ENCODE measurements around the gene HOXA2. TPM values are rescaled to one million over a fixed set of nuclear protein-coding genes. Genes with fewer than 3 reads are reported as not detected.

HOXA2 gene
- polyA plus RNA-seq, 6 donors from 2014 or later = not detected

DNA sequence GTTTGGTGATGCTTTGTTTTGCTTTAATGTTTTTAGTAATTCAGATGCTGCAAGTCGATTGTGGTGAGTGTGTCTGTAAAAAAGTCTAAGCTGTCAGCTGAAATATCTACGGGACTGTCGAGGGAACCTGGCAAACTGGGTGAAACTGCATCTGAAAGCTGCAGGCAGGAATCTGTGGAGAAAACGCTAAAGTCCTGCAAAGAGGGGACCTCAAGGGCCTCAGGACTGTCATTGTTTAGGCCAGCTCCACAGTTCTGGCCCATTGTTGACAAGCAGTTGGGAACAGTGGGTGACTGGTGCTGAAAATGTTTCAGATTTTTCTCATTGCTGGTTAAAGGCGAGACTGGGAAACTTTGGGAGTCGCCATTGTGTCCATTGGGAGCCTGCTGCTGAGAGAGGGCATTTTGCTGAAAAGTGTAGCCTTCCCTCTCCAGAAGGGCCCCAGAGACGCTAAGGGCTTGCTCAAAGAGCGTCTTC is 1.8 kb downstream of the HOXA2 start:
- H3K27me3 Mint-ChIP-seq = peaks cover 74 to 92% (median 85%) of the 10 kb centered on the region in 3 donors
- H3K9me3 Mint-ChIP-seq = peaks cover 0 to 3% (median 0%) of the 10 kb centered on the region in 7 donors
- peak overlapping the region in 1 of 8 donors; percentile 5 for H3K4me3 Mint-ChIP-seq
- H3K4me1 Mint-ChIP-seq = peaks cover 35 to 54% (median 38%) of the 10 kb centered on the region in 3 donors
- no peak overlapping the region for H3K27ac Mint-ChIP-seq
- peaks cover 20 to 43% of the 10 kb centered on the region in 2 donors for H3K36me3 Mint-ChIP-seq
- DNase-seq = no peak
- ATAC-seq (ENCODE audit: low read depth in 2 of 2) = no peak

DNA sequence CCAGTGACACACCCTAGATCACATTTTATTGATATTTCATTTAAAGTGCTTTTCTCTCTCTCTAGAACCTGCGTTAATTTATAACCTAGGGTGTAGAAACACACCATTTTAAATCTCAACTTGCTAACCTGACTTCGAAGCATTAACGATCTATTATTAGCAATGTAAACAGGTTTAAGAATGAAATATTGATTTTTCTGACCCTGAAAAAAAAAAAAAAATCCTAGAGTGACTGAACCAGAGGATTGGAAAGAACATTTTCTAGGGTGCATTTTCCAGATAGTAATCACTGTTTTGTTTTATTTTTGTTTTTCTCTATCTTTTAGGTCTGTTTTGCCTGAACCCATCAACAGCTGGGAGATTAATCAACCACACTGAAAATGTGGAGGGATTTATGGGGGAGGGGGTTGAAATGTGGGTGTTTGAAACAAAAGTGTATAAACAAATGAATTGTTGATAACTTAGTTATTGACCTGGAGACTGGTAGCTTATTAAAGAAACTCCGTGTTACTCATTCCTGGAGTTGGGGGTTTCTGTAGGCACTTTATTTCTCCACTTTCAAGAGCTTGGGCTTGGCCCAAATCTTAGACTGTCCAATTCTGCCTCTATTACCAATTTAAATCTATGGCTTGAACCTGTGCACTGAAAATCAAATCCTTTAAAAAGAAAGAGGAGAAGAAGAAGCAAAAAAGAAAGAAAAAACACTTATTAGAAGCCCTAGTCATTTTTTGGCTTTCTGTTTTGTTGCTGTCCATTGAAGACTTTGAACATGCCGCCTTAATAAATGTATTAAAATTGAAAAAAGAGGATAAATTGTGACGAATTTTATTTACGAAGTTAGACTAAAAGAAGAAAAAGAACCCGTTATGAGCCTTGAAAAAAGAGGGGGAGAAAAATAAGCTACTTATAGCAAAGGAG is 2.8 kb downstream of the HOXA2 start:
- DNase-seq (no peak), ATAC-seq (ENCODE audit: low read depth in 2 of 2) (no peak)
- Mint-ChIP-seq H3K9me3 (peaks cover 0 to 3% (median 0%) of the 10 kb centered on the region in 7 donors), H3K4me3 (peak overlapping the region in 3 of 8 donors; percentile 12 to 37 (median 13)), H3K4me1 (peaks cover 43 to 64% (median 47%) of the 10 kb centered on the region in 3 donors), H3K27me3 (peaks cover 75 to 93% (median 84%) of the 10 kb centered on the region in 3 donors), H3K27ac (no peak overlapping the region), H3K36me3 (peaks cover 20 to 43% of the 10 kb centered on the region in 2 donors)

DNA sequence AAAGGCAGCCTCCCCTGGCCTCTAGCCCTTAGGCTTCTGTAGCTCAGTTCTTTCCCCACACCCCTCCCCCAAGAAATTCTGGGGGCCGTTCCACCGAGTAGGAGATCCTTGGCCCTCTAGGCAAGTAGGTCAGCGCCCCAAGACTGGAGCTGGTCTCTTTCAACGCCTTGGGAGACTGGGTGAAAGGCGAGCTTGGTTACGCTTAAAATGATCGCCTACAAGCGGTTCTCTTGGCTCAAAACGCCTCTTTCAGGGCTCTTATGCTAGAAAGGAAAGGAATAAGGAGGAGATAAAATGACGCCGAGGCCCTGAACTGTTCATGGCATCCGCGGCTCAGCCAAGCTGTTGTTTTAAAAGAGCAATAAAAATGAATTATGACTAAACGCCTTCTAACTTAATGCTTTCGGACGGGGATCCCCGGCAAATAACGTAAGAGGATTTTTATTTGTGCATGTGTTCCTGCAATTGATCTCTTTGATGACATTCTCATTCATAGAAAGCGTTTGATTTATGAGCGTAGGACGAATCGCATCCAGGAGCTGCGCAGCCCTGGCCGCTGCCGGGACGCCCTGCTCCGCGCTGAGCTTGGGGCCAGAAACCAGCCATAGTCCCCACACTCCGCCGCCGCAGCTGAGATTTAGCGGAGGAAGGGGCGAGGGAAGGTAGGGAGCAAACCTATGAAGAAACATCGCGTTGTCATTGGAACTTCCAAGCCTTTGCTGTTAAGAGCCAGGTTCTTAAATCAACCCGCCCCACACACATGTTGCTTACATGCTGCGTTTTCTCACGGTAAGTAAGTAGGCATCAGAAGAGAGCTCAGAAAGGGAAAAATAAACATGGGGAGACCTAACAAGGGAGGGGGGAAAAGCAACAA is 3.7 kb downstream of the HOXA2 start:
- ATAC-seq (ENCODE audit: low read depth in 2 of 2) (no peak), DNase-seq (no peak)
- Mint-ChIP-seq H3K36me3 (peaks cover 20 to 40% of the 10 kb centered on the region in 2 donors), H3K27ac (peak overlapping the region in 2 of 6 donors; percentile 30 to 33), H3K27me3 (peaks cover 75 to 93% (median 84%) of the 10 kb centered on the region in 3 donors), H3K4me3 (peak overlapping the region in 7 of 8 donors; percentile 10 to 83 (median 49)), H3K4me1 (peaks cover 43 to 63% (median 51%) of the 10 kb centered on the region in 3 donors), H3K9me3 (peaks cover 0 to 3% (median 0%) of the 10 kb centered on the region in 7 donors)

DNA sequence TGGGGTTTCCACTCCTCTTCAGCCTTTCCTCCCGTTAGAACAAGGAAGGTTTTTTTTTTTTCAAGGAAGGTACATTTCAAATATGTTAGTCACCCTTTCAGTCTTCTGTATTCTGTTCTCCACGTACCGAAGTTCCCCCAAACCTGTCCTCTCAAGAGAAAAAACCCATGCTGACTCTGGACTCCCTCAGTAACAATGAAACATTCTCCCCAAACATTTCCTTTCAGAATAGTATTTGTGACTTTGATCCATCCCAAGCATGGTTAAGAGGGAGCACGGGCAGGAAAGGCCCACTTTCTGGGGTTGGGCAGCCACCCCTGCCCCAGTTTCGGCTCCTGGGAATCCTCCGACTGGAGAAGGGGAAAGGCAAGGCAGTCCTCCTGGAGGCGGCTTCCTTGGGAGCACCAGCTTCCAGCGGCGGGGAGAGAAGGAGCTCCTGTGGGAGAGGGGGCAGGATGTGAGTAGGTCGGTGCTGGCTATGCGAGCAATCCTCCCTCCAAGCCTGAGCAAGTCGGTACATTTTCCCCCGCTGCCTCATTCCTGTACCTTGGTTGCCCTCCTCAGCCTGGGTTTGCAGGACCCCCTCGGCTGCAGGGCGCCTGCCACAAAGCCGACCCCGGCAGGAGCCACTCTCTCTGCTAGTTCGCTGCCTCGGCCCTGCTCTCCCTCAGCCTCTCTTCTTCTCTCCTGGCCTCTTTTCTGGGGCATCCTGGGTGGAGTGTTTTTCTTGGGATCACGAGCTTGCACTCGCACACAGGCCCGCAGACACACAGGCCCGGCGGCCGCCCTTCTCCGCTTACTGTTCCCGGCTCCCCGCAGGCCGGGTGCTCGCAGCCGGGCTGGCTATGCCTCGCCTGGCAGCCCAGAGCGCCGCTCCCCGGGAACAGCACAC is 4.6 kb downstream of the HOXA2 start:
- peaks cover 20 to 32% of the 10 kb centered on the region in 2 donors for H3K36me3 Mint-ChIP-seq
- peaks cover 0 to 3% (median 0%) of the 10 kb centered on the region in 7 donors for H3K9me3 Mint-ChIP-seq

DNA sequence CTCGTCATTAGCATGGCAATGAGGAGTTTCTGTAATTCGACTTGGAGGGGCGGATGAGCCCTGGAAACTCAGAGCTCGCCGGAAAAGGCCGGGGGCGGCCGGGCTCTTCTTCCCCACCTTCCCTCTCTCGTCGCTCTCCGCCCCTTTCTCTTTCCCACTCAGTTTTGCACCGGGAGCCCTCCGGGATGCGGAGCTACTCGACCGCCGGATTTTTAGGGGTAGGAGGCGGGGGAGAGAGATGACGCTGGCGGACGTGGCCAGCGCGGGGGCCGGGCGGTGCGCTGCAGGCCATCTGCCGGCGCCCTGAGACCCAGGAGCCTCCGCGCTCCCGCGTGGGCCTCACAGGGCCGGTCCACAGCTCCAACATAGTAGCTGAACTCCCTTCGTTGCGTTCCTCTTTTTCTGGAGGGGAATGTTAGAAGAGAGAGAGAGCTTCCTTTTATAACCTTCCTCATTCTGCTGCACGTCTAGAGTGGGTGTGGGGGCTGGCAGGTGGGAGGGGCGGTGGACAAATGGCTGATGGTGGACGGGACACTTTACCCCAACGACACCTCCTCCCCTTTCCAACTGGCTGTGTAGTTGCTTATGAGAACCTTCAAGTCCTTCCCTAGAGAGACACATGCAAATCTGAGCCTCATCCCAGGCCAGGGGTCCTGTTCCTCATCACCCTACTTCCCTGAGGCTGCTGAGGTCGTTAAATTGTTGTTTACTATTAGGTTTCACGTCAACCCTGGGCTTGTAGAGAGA is 5.5 kb downstream of the HOXA2 start:
- peaks cover 73 to 93% (median 82%) of the 10 kb centered on the region in 3 donors for H3K27me3 Mint-ChIP-seq
- peaks cover 20 to 28% of the 10 kb centered on the region in 2 donors for H3K36me3 Mint-ChIP-seq
- H3K4me1 Mint-ChIP-seq = peaks cover 30 to 47% (median 39%) of the 10 kb centered on the region in 3 donors
- peak overlapping the region; percentile 83 to 96 (median 90) for H3K4me3 Mint-ChIP-seq
- peak; percentile 21 for DNase-seq
- H3K27ac Mint-ChIP-seq = peak overlapping the region in 2 of 6 donors; percentile 75 to 92
- peak in 1 of 2 donors; percentile 6 for ATAC-seq (ENCODE audit: low read depth in 2 of 2)
- peaks cover 0 to 3% (median 0%) of the 10 kb centered on the region in 7 donors for H3K9me3 Mint-ChIP-seq

More for the DNA sequence above, 4.6 kb downstream of the HOXA2 start:
- H3K27ac Mint-ChIP-seq = peak overlapping the region in 4 of 6 donors; percentile 16 to 95 (median 84)
- no peak for ATAC-seq (ENCODE audit: low read depth in 2 of 2)
- peaks cover 40 to 55% (median 47%) of the 10 kb centered on the region in 3 donors for H3K4me1 Mint-ChIP-seq
- H3K27me3 Mint-ChIP-seq = peaks cover 73 to 93% (median 82%) of the 10 kb centered on the region in 3 donors
- no peak for DNase-seq
- H3K4me3 Mint-ChIP-seq = peak overlapping the region in 7 of 8 donors; percentile 83 to 96 (median 87)

DNA sequence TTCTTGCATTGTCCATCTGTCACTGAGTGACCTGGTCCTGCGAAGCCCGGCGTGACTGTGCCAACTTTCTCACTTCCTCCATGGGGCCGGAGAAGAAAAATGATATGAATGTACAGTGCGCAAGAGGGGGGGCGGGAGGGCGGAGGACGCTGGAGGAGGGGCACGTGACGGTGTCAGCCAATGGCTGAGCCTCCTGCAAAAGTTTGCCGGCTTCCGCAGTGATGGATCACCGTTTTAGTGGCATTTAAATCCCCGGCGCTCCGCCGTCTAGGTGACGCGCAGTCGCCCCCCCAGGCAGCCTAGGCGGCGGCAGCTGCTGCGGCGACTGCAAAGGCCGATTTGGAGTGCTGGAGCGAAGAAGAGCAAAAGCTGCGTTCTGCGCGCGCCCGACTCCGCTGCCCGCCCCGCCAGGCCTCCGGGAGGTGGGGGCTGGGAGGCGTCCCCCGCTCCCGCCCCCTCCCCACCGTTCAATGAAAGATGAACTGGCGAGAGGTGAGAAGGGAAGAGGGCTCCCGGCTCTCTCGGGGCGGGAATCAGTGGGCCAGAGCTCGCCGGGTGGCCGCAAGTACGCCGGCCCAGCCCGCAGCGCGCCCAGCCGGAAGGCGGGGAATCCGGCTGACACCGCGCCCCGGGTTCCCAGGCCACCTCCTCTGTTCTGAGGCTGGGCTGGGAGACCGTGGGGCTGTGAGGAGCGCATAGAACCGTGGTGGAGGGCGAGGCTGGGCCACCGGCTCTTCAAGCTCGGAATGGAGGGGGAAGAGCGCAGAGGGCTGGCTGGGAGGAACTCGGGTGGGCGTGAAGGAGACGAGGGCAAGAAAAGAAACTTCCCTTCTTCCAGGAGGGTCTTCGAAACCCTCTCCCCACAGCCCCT is 6.4 kb downstream of the HOXA2 start, which contains the start of gene HOXA1:
TSS of gene HOXA1 (minus strand) at position 104 of the 871 bp plus-strand sequence. CDS start at position 16, 88 bp downstream.
- H3K36me3 Mint-ChIP-seq = peaks cover 16 to 20% of the 10 kb centered on the region in 2 donors
- peaks cover 73 to 93% (median 82%) of the 10 kb centered on the region in 3 donors for H3K27me3 Mint-ChIP-seq
- peak within 1 kb of the TSS in 4 of 6 donors; percentile 61 to 75 (median 70) for H3K27ac Mint-ChIP-seq
- peaks cover 26 to 47% (median 34%) of the 10 kb centered on the region in 3 donors for H3K4me1 Mint-ChIP-seq
- H3K4me3 Mint-ChIP-seq = peak within 1 kb of the TSS; percentile 83 to 96 (median 90)
- peak; percentile 65 for DNase-seq
- H3K9me3 Mint-ChIP-seq = peaks cover 0 to 3% (median 0%) of the 10 kb centered on the region in 7 donors
- ATAC-seq (ENCODE audit: low read depth in 2 of 2) = peak; percentile 83 to 85

DNA sequence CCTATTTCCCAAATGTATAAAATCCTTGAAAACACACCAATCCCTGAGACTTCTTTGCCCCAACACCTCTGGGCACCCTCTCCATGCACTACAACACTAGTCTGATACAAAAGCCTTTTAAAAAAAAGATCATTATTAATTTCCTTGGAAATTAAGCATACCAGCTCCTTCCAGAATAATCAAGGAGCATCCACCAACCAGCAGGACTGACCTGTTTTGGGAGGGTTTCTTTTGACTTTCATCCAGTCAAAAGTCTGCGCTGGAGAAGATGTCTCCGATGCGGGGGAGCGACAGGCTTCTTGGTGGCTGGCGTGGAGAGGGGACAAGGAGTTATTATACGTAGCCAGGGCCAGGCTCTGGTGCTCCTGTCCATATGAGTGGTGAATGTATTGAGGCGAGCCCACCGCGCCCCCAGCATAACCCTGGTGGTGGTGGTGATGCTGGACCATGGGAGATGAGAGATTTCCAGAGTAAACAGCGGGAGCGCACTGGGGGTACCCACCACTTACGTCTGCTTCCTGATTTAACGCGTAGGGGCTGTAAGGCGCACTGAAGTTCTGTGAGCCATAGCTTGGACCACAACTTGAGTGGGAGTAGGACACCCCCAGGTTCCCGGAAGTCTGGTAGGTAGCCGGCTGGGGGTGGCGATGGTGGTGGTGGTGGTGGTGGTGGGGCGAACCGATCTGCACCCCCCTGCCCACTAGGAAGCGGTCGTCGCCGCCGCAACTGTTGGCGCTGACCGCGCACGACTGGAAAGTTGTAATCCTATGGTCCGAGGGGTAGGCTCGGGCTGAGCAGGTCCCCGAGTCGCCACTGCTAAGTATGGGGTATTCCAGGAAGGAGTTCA is 7.2 kb downstream of the HOXA2 start:
- peaks cover 26 to 47% (median 34%) of the 10 kb centered on the region in 3 donors for H3K4me1 Mint-ChIP-seq
- H3K9me3 Mint-ChIP-seq = peaks cover 0 to 6% (median 0%) of the 10 kb centered on the region in 7 donors
- DNase-seq = no peak
- H3K36me3 Mint-ChIP-seq = peaks cover 12 to 15% of the 10 kb centered on the region in 2 donors
- H3K27me3 Mint-ChIP-seq = peaks cover 70 to 93% (median 82%) of the 10 kb centered on the region in 3 donors
- peak overlapping the region in 4 of 6 donors; percentile 33 to 75 (median 70) for H3K27ac Mint-ChIP-seq
- ATAC-seq (ENCODE audit: low read depth in 2 of 2) = peak in 1 of 2 donors; percentile 22
- H3K4me3 Mint-ChIP-seq = peak overlapping the region; percentile 83 to 96 (median 90)

DNA sequence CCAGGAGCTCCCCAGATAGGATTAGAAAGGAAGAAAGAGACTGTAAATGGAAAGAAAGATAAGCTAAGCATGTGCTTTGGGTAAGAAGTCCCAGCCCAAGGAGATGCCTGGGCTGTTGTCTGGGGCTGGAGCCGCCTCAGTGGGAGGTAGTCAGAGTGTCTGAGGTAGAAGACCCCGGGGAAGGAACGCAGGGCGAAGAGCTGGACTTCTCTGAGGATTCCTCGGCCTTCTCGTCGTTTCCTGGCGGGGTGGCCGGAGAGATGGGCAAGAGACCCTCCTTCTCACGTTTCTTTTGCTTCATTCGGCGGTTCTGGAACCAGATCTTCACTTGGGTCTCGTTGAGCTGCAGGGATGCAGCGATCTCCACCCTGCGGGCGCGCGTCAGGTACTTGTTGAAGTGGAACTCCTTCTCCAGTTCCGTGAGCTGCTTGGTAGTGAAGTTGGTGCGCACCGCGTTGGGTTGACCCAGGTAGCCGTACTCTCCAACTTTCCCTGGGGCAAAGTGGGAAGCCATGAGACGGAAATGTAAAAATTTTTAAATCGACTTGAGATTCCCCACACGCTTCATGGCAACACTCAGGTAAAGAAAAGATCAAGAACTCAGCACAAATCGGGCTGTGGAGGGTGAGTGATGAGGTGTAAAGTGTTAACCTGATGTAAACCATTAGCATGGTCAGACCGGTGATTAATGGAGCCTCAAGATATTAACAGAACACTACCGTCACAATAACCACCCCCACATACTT is 8.0 kb downstream of the HOXA2 start:
- H3K4me1 Mint-ChIP-seq = peaks cover 26 to 44% (median 34%) of the 10 kb centered on the region in 3 donors
- DNase-seq (no peak), ATAC-seq (ENCODE audit: low read depth in 2 of 2) (no peak)
- peak overlapping the region in 2 of 6 donors; percentile 66 to 68 for H3K27ac Mint-ChIP-seq
- H3K9me3 Mint-ChIP-seq = peaks cover 0 to 6% (median 0%) of the 10 kb centered on the region in 7 donors
- H3K36me3 Mint-ChIP-seq = peaks cover 5 to 7% of the 10 kb centered on the region in 2 donors
- peaks cover 66 to 93% (median 82%) of the 10 kb centered on the region in 3 donors for H3K27me3 Mint-ChIP-seq
- peak overlapping the region in 7 of 8 donors; percentile 68 to 96 (median 83) for H3K4me3 Mint-ChIP-seq

DNA sequence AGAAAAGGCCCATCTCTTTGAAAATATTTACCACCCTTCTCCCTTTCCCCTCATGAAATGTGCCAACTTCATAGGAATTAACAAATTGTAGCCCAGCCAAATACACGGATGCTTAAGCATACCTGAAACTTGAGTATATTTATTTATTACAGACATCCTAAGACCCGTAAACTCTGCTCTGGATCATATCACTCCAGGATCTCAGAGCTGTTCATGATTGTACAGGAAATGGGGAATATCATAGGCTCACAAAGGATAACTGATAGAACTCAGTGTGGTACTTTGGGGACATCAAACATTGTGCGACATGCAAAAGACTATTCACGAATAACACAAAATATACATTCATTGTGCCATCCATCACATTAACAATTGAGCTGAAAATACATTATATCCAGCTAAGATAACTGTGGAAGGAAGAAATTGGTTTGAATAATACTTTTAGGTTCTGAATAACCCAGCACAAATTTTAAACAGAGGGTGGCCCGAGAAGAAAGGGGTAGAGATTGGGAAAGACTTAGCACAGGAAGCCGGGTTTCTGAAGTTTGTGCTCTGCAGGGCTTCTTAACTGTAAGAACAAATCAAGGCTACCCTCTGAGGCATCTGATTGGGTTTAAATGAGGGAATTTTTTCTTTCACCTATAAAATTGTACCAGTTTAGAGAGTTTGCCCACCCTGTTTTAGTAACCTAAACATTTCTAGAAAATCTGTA is 9.1 kb downstream of the HOXA2 start:
- peaks cover 0 to 11% (median 0%) of the 10 kb centered on the region in 7 donors for H3K9me3 Mint-ChIP-seq
- DNase-seq = no peak
- H3K4me3 Mint-ChIP-seq = peak overlapping the region in 2 of 8 donors; percentile 2 to 83
- no peak for ATAC-seq (ENCODE audit: low read depth in 2 of 2)
- peaks cover 64 to 91% (median 82%) of the 10 kb centered on the region in 3 donors for H3K27me3 Mint-ChIP-seq
- no peak overlapping the region for H3K27ac Mint-ChIP-seq
- H3K4me1 Mint-ChIP-seq = peaks cover 18 to 32% (median 25%) of the 10 kb centered on the region in 3 donors
- H3K36me3 Mint-ChIP-seq = no peaks in the 10 kb centered on the region

Measured in naive B cell (primary cell).